NCI-H187 (cell line): ENCODE results near the gene RASGRF2.
A peak's percentile ranks its signal among the peaks of the same experiment; 100 is the strongest.

ENCODE experiments used
- DNase-seq, 2 experiments: peaks; one replicate each; lab custom pipeline; 2025; lab: John Stamatoyannopoulos, UW

RASGRF2 gene

GRCh38 chr5:81208904-81209303 is 248.7 kb downstream of the RASGRF2 start:
- DNase-seq: no peak

- no peak for DNase-seq
Measured at GRCh38 chr5:81209386-81209785, 249.2 kb downstream of the RASGRF2 start.

- no peak for DNase-seq
Measured at GRCh38 chr5:81209869-81210493, 249.8 kb downstream of the RASGRF2 start.

- DNase-seq: no peak
Measured at GRCh38 chr5:81212211-81212751, 252.1 kb downstream of the RASGRF2 start.

- no peak for DNase-seq
Measured at GRCh38 chr5:81213070-81213469, 252.9 kb downstream of the RASGRF2 start.

- no peak for DNase-seq
Measured at GRCh38 chr5:81214848-81215247, 254.7 kb downstream of the RASGRF2 start.

GRCh38 chr5:81216152-81216551 is 256.0 kb downstream of the RASGRF2 start:
- DNase-seq: no peak

GRCh38 chr5:81219389-81219788 is 259.2 kb downstream of the RASGRF2 start:
- DNase-seq: no peak

- DNase-seq: no peak
Measured at GRCh38 chr5:81222285-81222684, 262.1 kb downstream of the RASGRF2 start.

GRCh38 chr5:81225463-81225862 is 265.3 kb downstream of the RASGRF2 start:
- DNase-seq: no peak

GRCh38 chr5:81226286-81226685 is 266.1 kb downstream of the RASGRF2 start:
- no peak for DNase-seq

- DNase-seq: no peak
Measured at GRCh38 chr5:81226949-81227348, 266.8 kb downstream of the RASGRF2 start.

GRCh38 chr5:81228084-81228483 is 267.9 kb downstream of the RASGRF2 start:
- no peak for DNase-seq

GRCh38 chr5:81230416-81230815 is 270.3 kb downstream of the RASGRF2 start:
- peak; percentile 14 to 22 for DNase-seq

GRCh38 chr5:81232464-81233079 is 272.4 kb downstream of the RASGRF2 start:
- no peak for DNase-seq

- no peak for DNase-seq
Measured at GRCh38 chr5:81233080-81233634, 273.0 kb downstream of the RASGRF2 start, which contains the start of gene CKMT2. CKMT2 (plus strand) TSS chr5:81233322; CDS start chr5:81251133, 17,811 bp downstream.

- no peak for DNase-seq
Measured at GRCh38 chr5:81234299-81234698, 274.1 kb downstream of the RASGRF2 start.

- DNase-seq: no peak
Measured at GRCh38 chr5:81234801-81235200, 274.6 kb downstream of the RASGRF2 start.

GRCh38 chr5:81235287-81236072 is 275.3 kb downstream of the RASGRF2 start:
- DNase-seq: no peak

- DNase-seq: no peak
Measured at GRCh38 chr5:81238460-81238859, 278.3 kb downstream of the RASGRF2 start.

GRCh38 chr5:81239613-81240012 is 279.4 kb downstream of the RASGRF2 start:
- DNase-seq: no peak

- DNase-seq: no peak
Measured at GRCh38 chr5:81241001-81241400, 280.8 kb downstream of the RASGRF2 start.
